Left ventricle myocardium inferior (tissue), 1 donor: ENCODE data around the gene IGSF23. TPM values are rescaled to one million over a fixed set of nuclear protein-coding genes. Genes with fewer than 3 reads are reported as not detected.
A peak's percentile ranks its signal among the peaks of the same experiment; 100 is the strongest.

Source experiments
- DNase-seq: peaks from one replicate; pipeline ENCODE4 v3.0.0-alpha.2; 2020
- H3K27ac ChIP-seq: fragments of 200-600 bp; replicated peaks from 2 replicates; pipeline ENCODE4 v1.8.0; 2021
- H3K27me3 ChIP-seq: fragments of 200-600 bp; 2 replicates; pipeline ENCODE4 v1.8.0; 2021; ENCODE audit warnings: low read depth
- H3K36me3 ChIP-seq: fragments of 200-600 bp; 2 replicates; pipeline ENCODE4 v1.8.0; 2021
- H3K4me1 ChIP-seq: fragments of 200-600 bp; 2 replicates; pipeline ENCODE4 v1.8.0; 2021
- H3K4me3 ChIP-seq: fragments of 200-600 bp; 2 replicates; pipeline ENCODE4 v1.8.0; 2021; ENCODE audit warnings: mild to moderate bottlenecking, moderate library complexity
- H3K9me3 ChIP-seq: fragments of 200-600 bp; replicated peaks from 2 replicates; pipeline ENCODE4 v1.8.0; 2021
- intact Hi-C: fragments of 100-400 bp; cut with micrococcal nuclease; formaldehyde crosslinking; loops from one replicate; pipeline ENCODE4 v1.11.0; 2022
- total RNA-seq: library from RNA; stranded (reverse); fragmentation: NEBNext Ultra II Directional; extraction: Animal tissue kit (Norgen Biotek cat#: 25700); gene quantifications from one replicate; pipeline ENCODE4 v1.2.1, GENCODE V29; 2021
- TF ChIP-seq, protein P1 (sequence below): fragments of 200-600 bp; IDR thresholded peaks from 2 replicates; pipeline ENCODE4 v1.8.0; 2021; ENCODE audit warnings: antibody characterized with exemption, mild to moderate bottlenecking, borderline replicate concordance
- donor health status: DM: no; HTN: yes; CAD: no; lungs with severe emphysema.

The IGSF23 gene
- total RNA-seq, 1 donor from 2014 or later = not detected

- Histone ChIP-seq H3K27ac (no peak overlapping the region), H3K9me3 (no peaks in the 10 kb centered on the region), H3K4me3 (no peak overlapping the region), H3K27me3 (no peaks in the 10 kb centered on the region), H3K4me1 (peaks cover 23% of the 10 kb centered on the region), H3K36me3 (peaks cover 83% of the 10 kb centered on the region)
- intact Hi-C loops = no loop called here
- peak; percentile 68 for DNase-seq
- TF ChIP-seq, protein P1, sequence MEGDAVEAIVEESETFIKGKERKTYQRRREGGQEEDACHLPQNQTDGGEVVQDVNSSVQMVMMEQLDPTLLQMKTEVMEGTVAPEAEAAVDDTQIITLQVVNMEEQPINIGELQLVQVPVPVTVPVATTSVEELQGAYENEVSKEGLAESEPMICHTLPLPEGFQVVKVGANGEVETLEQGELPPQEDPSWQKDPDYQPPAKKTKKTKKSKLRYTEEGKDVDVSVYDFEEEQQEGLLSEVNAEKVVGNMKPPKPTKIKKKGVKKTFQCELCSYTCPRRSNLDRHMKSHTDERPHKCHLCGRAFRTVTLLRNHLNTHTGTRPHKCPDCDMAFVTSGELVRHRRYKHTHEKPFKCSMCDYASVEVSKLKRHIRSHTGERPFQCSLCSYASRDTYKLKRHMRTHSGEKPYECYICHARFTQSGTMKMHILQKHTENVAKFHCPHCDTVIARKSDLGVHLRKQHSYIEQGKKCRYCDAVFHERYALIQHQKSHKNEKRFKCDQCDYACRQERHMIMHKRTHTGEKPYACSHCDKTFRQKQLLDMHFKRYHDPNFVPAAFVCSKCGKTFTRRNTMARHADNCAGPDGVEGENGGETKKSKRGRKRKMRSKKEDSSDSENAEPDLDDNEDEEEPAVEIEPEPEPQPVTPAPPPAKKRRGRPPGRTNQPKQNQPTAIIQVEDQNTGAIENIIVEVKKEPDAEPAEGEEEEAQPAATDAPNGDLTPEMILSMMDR = peak; percentile 73
Measured at GRCh38 chr19:44653977-44654774, 40.8 kb downstream of the IGSF23 start.

GRCh38 chr19:44657211-44657921 lies 44.0 kb downstream of the IGSF23 start:
- Histone ChIP-seq H3K9me3 (no peaks in the 10 kb centered on the region), H3K27ac (no peak overlapping the region), H3K36me3 (peaks cover 86% of the 10 kb centered on the region), H3K4me1 (peaks cover 12% of the 10 kb centered on the region), H3K4me3 (no peak overlapping the region), H3K27me3 (no peaks in the 10 kb centered on the region)
- TF ChIP-seq, protein P1 = peak; percentile 95
- intact Hi-C loops = loop anchor here (2.0 kb wide), 1 partner anchor 83 kb away; no protein-coding TSS in a partner anchor
- DNase-seq = peak; percentile 59

DNA sequence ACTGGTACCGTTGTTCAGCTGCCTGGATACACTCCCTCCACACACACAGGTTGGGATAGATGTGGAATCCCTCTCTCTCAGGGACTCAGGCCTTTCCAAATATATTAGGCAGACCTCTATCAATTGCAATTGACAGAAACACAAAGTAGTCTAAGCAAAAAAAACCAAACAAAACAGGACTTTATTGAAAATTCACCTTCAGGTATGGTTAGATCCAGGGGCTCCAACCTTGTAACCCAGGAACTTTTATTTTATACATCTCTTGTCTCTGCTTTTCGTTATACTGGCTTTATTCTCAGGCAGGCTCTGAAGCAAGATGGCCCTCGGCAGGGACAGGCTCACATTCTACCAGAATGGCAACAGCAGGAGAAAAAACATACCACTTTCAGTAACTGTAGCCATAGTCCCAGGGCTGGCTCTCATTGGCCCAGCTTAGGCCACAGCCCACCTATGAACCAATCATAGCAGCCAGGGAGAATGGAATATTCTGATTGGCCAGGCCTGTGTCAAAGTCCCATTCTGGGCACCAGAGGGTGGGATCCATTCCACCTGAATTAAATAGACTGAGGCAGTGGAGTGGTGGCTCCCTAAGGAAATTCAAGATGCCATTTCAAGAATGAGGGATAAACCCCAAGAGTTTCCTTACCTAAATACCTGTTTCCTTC lies 44.8 kb downstream of the IGSF23 start:
- Histone ChIP-seq H3K9me3 (no peaks in the 10 kb centered on the region), H3K36me3 (peaks cover 85% of the 10 kb centered on the region), H3K4me3 (no peak overlapping the region), H3K4me1 (peaks cover 12% of the 10 kb centered on the region), H3K27ac (no peak overlapping the region), H3K27me3 (no peaks in the 10 kb centered on the region)
- intact Hi-C loops = no loop called here
- TF ChIP-seq, protein P1 = no peak
- no peak for DNase-seq

DNA sequence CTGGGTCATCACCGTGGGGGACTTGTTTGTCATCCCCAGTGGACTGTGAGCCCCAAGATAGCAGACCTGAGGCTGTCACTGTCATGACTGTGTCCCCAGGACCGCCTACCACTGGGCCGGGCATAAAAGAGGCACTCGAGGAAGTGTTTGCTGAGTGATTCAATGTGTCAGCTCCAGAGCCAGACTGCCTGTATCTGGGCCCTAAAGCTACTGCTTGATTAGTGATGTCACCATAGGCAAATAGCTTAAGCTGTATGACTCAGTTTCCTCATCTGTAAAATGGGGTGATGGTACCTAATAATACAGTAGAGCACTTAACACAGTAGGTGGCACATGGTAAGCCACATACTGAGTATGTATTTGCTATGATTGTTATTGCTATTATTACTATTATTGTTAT lies 46.7 kb downstream of the IGSF23 start:
- peaks cover 8% of the 10 kb centered on the region for H3K4me1 ChIP-seq
- H3K36me3 ChIP-seq = peaks cover 74% of the 10 kb centered on the region
- intact Hi-C loops = no loop called here
- H3K27ac ChIP-seq = no peak overlapping the region
- H3K4me3 ChIP-seq = no peak overlapping the region
- H3K27me3 ChIP-seq = no peaks in the 10 kb centered on the region
- H3K9me3 ChIP-seq = no peaks in the 10 kb centered on the region
- TF ChIP-seq, protein P1 = no peak
- DNase-seq = no peak

GRCh38 chr19:44661205-44661604 lies 47.8 kb downstream of the IGSF23 start:
- intact Hi-C loops = no loop called here
- no peak for DNase-seq
- Histone ChIP-seq H3K4me1 (peaks cover 8% of the 10 kb centered on the region), H3K27ac (no peak overlapping the region), H3K27me3 (no peaks in the 10 kb centered on the region), H3K9me3 (no peaks in the 10 kb centered on the region), H3K36me3 (peaks cover 63% of the 10 kb centered on the region), H3K4me3 (no peak overlapping the region)
- TF ChIP-seq, protein P1 = no peak
